DMS 273 treated with DMSO at 0.1 percent for 48 hours (cell line): ENCODE results near the gene APOE.
"Not testable (repeated sequence)": the region's sequence is repeated elsewhere in the genome, so short reads cannot be mapped to it uniquely, and the experiment has no call there.

Experiments used
- DNase-seq: peaks from one replicate; lab custom pipeline; 2025; lab: John Stamatoyannopoulos, UW

Gene APOE

GRCh38 chr19:44884566-44884965 lies 21.0 kb upstream of the APOE start:
- DNase-seq: no peak

GRCh38 chr19:44886141-44886540 lies 19.5 kb upstream of the APOE start:
- DNase-seq: no peak

GRCh38 chr19:44887648-44888047 lies 17.9 kb upstream of the APOE start:
- DNase-seq: no peak

GRCh38 chr19:44888335-44888734 lies 17.3 kb upstream of the APOE start:
- DNase-seq: not testable (repeated sequence)

- no peak for DNase-seq
These were observed 15.7 kb upstream of the APOE start for GRCh38 chr19:44889830-44890365.

GRCh38 chr19:44890366-44891015 lies 15.1 kb upstream of the APOE start:
- DNase-seq: peak; percentile 100

- peak; percentile 100 for DNase-seq
These were observed 14.3 kb upstream of the APOE start, which contains the start of gene TOMM40 for GRCh38 chr19:44891016-44891882. TSS of gene TOMM40 (plus strand) at chr19:44891254. CDS start at chr19:44891416, 162 bp downstream.

GRCh38 chr19:44892932-44893331 lies 12.7 kb upstream of the APOE start:
- no peak for DNase-seq

GRCh38 chr19:44893332-44894051 lies 12.1 kb upstream of the APOE start:
- no peak for DNase-seq

- no peak for DNase-seq
These were observed 11.6 kb upstream of the APOE start for GRCh38 chr19:44894052-44894400.

GRCh38 chr19:44894946-44895345 lies 10.7 kb upstream of the APOE start:
- DNase-seq: no peak

- DNase-seq: no peak
These were observed 7.8 kb upstream of the APOE start for GRCh38 chr19:44897835-44898234.

GRCh38 chr19:44900328-44901244 lies 5.0 kb upstream of the APOE start:
- no peak for DNase-seq

- no peak for DNase-seq
These were observed 2.4 kb upstream of the APOE start for GRCh38 chr19:44903216-44903601.

- DNase-seq: no peak
These were observed 1.8 kb upstream of the APOE start for GRCh38 chr19:44903602-44904425.

- no peak for DNase-seq
These were observed 1.1 kb upstream of the APOE start for GRCh38 chr19:44904426-44904994.

GRCh38 chr19:44907613-44908012 lies 2.0 kb downstream of the APOE start:
- DNase-seq: no peak

GRCh38 chr19:44908074-44908835 lies 2.7 kb downstream of the APOE start:
- no peak for DNase-seq

GRCh38 chr19:44908836-44909261 lies 3.3 kb downstream of the APOE start:
- no peak for DNase-seq
